Measurements from ENCODE around the gene TSPAN18. TPM values are rescaled to one million over a fixed set of nuclear protein-coding genes. Genes with fewer than 3 reads are reported as not detected.
A peak's percentile ranks its signal among the peaks of the same experiment; 100 is the strongest.

Gene TSPAN18
- total RNA-seq, 2 experiments from 2014 or later, result 5.8 to 8.2 TPM

GRCh38 chr11:44776551-44777208, 49.9 kb downstream of the TSPAN18 start:
- Mint-ChIP-seq H3K27me3 (no peaks in the 10 kb centered on the region), H3K9me3 (no peaks in the 10 kb centered on the region), H3K4me1 (ENCODE audit: low read depth) (peaks cover 11% of the 10 kb centered on the region), H3K27ac (no peak overlapping the region), H3K36me3 (peaks cover 1% of the 10 kb centered on the region), H3K4me3 (no peak overlapping the region)
- ChIA-PET POLR2A (no interaction called here), CTCF (interaction anchor here (0.7 to 4.2 kb wide), 30 partner anchors 9 to 253 kb away, joined by 3 to 36 read pairs (median 6); partner anchors contain the start of gene TSPAN18)
- intact Hi-C loops (cut with micrococcal nuclease), result loop anchor here (5.0 to 10.0 kb wide), 2 partner anchors 116 to 122 kb away; no protein-coding TSS in a partner anchor
- DNase-seq, result peak; percentile 1

GRCh38 chr11:44777209-44778194, 50.7 kb downstream of the TSPAN18 start:
- intact Hi-C loops (cut with micrococcal nuclease), result loop anchor here (5.0 to 10.0 kb wide), 2 partner anchors 115 to 123 kb away; no protein-coding TSS in a partner anchor
- H3K36me3 Mint-ChIP-seq, result peaks cover 3% of the 10 kb centered on the region
- H3K9me3 Mint-ChIP-seq, result no peaks in the 10 kb centered on the region
- no peak overlapping the region for H3K27ac Mint-ChIP-seq
- ChIA-PET POLR2A (no interaction called here), CTCF (interaction anchor here (0.7 to 4.2 kb wide), 18 partner anchors 11 to 254 kb away, joined by 3 to 36 read pairs (median 14); partner anchors contain the start of gene TSPAN18)
- H3K4me1 Mint-ChIP-seq (ENCODE audit: low read depth), result peaks cover 11% of the 10 kb centered on the region
- no peak overlapping the region for H3K4me3 Mint-ChIP-seq
- H3K27me3 Mint-ChIP-seq, result no peaks in the 10 kb centered on the region
- DNase-seq, result peak; percentile 3

- Mint-ChIP-seq H3K4me3 (no peak overlapping the region), H3K27ac (no peak overlapping the region), H3K27me3 (no peaks in the 10 kb centered on the region), H3K9me3 (no peaks in the 10 kb centered on the region), H3K36me3 (peaks cover 3% of the 10 kb centered on the region), H3K4me1 (ENCODE audit: low read depth) (peaks cover 11% of the 10 kb centered on the region)
- DNase-seq, result no peak
- CTCF ChIA-PET, result interaction anchor here (1.3 to 3.3 kb wide), 2 partner anchors 133 to 162 kb away, joined by 4 to 18 read pairs; no protein-coding TSS in a partner anchor
- intact Hi-C loops (cut with micrococcal nuclease), result loop anchor here (5.0 to 10.0 kb wide), 2 partner anchors 114 to 124 kb away; no protein-coding TSS in a partner anchor
- POLR2A ChIA-PET, result no interaction called here
Observed at GRCh38 chr11:44778195-44779100, 51.7 kb downstream of the TSPAN18 start.

- intact Hi-C loops (cut with micrococcal nuclease), result loop anchor here (5.0 to 10.0 kb wide), 2 partner anchors 112 to 125 kb away; no protein-coding TSS in a partner anchor
- ChIA-PET CTCF (interaction anchor here (1.6 to 3.3 kb wide), 2 partner anchors 115 to 131 kb away, joined by 3 to 11 read pairs; no protein-coding TSS in a partner anchor), POLR2A (no interaction called here)
- Mint-ChIP-seq H3K4me1 (ENCODE audit: low read depth) (peaks cover 7% of the 10 kb centered on the region), H3K27me3 (no peaks in the 10 kb centered on the region), H3K4me3 (no peak overlapping the region), H3K27ac (no peak overlapping the region), H3K9me3 (no peaks in the 10 kb centered on the region), H3K36me3 (peaks cover 3% of the 10 kb centered on the region)
- DNase-seq, result peak; percentile 2
Observed at GRCh38 chr11:44779736-44780520, 53.2 kb downstream of the TSPAN18 start.

- ChIA-PET CTCF (interaction anchor here (1.6 to 3.3 kb wide), 2 partner anchors 114 to 130 kb away, joined by 3 to 11 read pairs; no protein-coding TSS in a partner anchor), POLR2A (no interaction called here)
- DNase-seq, result peak; percentile 4
- Mint-ChIP-seq H3K9me3 (no peaks in the 10 kb centered on the region), H3K4me1 (ENCODE audit: low read depth) (peaks cover 2% of the 10 kb centered on the region), H3K4me3 (no peak overlapping the region), H3K27ac (no peak overlapping the region), H3K27me3 (no peaks in the 10 kb centered on the region), H3K36me3 (peaks cover 3% of the 10 kb centered on the region)
- intact Hi-C loops (cut with micrococcal nuclease), result no loop called here
Observed at GRCh38 chr11:44780940-44781631, 54.3 kb downstream of the TSPAN18 start.

- Mint-ChIP-seq H3K27ac (no peak overlapping the region), H3K4me1 (ENCODE audit: low read depth) (peaks cover 2% of the 10 kb centered on the region), H3K36me3 (peaks cover 3% of the 10 kb centered on the region), H3K4me3 (no peak overlapping the region), H3K27me3 (no peaks in the 10 kb centered on the region), H3K9me3 (no peaks in the 10 kb centered on the region)
- no peak for DNase-seq
- CTCF ChIA-PET, result interaction anchor here (3.3 kb wide), 1 partner anchor 130 kb away, joined by 11 read pairs; no protein-coding TSS in a partner anchor
- POLR2A ChIA-PET, result no interaction called here
- intact Hi-C loops (cut with micrococcal nuclease), result no loop called here
Observed at GRCh38 chr11:44781655-44782054, 54.9 kb downstream of the TSPAN18 start.

- ChIA-PET POLR2A (no interaction called here), CTCF (interaction anchor here (3.3 kb wide), 1 partner anchor 129 kb away, joined by 11 read pairs; no protein-coding TSS in a partner anchor)
- H3K9me3 Mint-ChIP-seq, result no peaks in the 10 kb centered on the region
- no peak for DNase-seq
- no peak overlapping the region for H3K27ac Mint-ChIP-seq
- intact Hi-C loops (cut with micrococcal nuclease), result no loop called here
- peaks cover 3% of the 10 kb centered on the region for H3K36me3 Mint-ChIP-seq
- H3K4me3 Mint-ChIP-seq, result no peak overlapping the region
- H3K4me1 Mint-ChIP-seq (ENCODE audit: low read depth), result peaks cover 2% of the 10 kb centered on the region
- no peaks in the 10 kb centered on the region for H3K27me3 Mint-ChIP-seq
Observed at GRCh38 chr11:44782478-44782877, 55.7 kb downstream of the TSPAN18 start.

GRCh38 chr11:44784436-44784760, 57.6 kb downstream of the TSPAN18 start:
- no peak overlapping the region for H3K4me3 Mint-ChIP-seq
- ChIA-PET POLR2A (no interaction called here), CTCF (interaction anchor here (1.5 to 2.3 kb wide), 2 partner anchors 8 to 9 kb away, joined by 6 to 16 read pairs; no protein-coding TSS in a partner anchor)
- H3K36me3 Mint-ChIP-seq, result peaks cover 3% of the 10 kb centered on the region
- H3K27ac Mint-ChIP-seq, result no peak overlapping the region
- no peaks in the 10 kb centered on the region for H3K27me3 Mint-ChIP-seq
- intact Hi-C loops (cut with micrococcal nuclease), result no loop called here
- peaks cover 2% of the 10 kb centered on the region for H3K4me1 Mint-ChIP-seq (ENCODE audit: low read depth)
- no peaks in the 10 kb centered on the region for H3K9me3 Mint-ChIP-seq
- DNase-seq, result no peak

GRCh38 chr11:44784851-44785250, 58.1 kb downstream of the TSPAN18 start:
- no peak overlapping the region for H3K4me3 Mint-ChIP-seq
- peaks cover 3% of the 10 kb centered on the region for H3K36me3 Mint-ChIP-seq
- no peak overlapping the region for H3K27ac Mint-ChIP-seq
- CTCF ChIA-PET, result interaction anchor here (0.9 to 2.3 kb wide), 4 partner anchors 9 to 265 kb away, joined by 3 to 16 read pairs (median 4); no protein-coding TSS in a partner anchor
- H3K4me1 Mint-ChIP-seq (ENCODE audit: low read depth), result peaks cover 2% of the 10 kb centered on the region
- DNase-seq, result no peak
- no peaks in the 10 kb centered on the region for H3K9me3 Mint-ChIP-seq
- H3K27me3 Mint-ChIP-seq, result no peaks in the 10 kb centered on the region
- POLR2A ChIA-PET, result no interaction called here
- intact Hi-C loops (cut with micrococcal nuclease), result no loop called here

- Mint-ChIP-seq H3K36me3 (peaks cover 3% of the 10 kb centered on the region), H3K4me1 (ENCODE audit: low read depth) (no peaks in the 10 kb centered on the region), H3K9me3 (no peaks in the 10 kb centered on the region), H3K4me3 (no peak overlapping the region), H3K27ac (no peak overlapping the region), H3K27me3 (no peaks in the 10 kb centered on the region)
- ChIA-PET CTCF (interaction anchor here (1.3 to 2.3 kb wide), 3 partner anchors 10 to 126 kb away, joined by 4 to 16 read pairs (median 5); no protein-coding TSS in a partner anchor), POLR2A (no interaction called here)
- intact Hi-C loops (cut with micrococcal nuclease), result no loop called here
- DNase-seq, result peak; percentile 20
Observed at GRCh38 chr11:44785856-44786607, 59.3 kb downstream of the TSPAN18 start.
